ENCODE results near the gene PCSK7.

DNA sequence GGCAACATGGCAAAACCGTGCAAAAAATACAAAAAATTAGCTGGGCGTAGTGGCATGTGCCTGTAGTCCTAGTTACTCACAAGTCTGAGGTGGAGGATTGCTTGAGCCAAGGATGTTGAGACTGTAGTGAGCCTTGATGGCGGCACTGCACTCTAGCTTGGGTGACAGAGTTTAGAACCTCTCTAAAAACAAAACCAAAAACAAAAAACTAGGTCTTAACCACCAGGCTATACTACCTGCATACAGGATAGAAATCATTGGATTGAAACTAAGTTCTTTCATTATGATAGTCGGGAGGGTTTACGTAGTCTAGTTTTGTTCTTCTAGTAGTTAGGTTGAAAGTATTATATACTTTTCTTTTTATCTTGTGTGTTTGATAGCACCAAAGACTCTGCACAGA is 6.3 kb upstream of the PCSK7 start:
- TF ChIP-seq, protein P1, sequence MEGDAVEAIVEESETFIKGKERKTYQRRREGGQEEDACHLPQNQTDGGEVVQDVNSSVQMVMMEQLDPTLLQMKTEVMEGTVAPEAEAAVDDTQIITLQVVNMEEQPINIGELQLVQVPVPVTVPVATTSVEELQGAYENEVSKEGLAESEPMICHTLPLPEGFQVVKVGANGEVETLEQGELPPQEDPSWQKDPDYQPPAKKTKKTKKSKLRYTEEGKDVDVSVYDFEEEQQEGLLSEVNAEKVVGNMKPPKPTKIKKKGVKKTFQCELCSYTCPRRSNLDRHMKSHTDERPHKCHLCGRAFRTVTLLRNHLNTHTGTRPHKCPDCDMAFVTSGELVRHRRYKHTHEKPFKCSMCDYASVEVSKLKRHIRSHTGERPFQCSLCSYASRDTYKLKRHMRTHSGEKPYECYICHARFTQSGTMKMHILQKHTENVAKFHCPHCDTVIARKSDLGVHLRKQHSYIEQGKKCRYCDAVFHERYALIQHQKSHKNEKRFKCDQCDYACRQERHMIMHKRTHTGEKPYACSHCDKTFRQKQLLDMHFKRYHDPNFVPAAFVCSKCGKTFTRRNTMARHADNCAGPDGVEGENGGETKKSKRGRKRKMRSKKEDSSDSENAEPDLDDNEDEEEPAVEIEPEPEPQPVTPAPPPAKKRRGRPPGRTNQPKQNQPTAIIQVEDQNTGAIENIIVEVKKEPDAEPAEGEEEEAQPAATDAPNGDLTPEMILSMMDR (IDR thresholded peaks at IDR 0.05): no peak
- no peak for TF ChIP-seq POLR2A (IDR thresholded peaks at IDR 0.05)
- no peak for TF ChIP-seq POLR2AphosphoS5 (IDR thresholded peaks at IDR 0.05)

Measured in prostate gland (tissue), 2 donors.